Chondrocyte (in vitro differentiated cells): ENCODE results near the gene VAV2. TPM values are rescaled to one million over a fixed set of nuclear protein-coding genes. Genes with fewer than 3 reads are reported as not detected.

Experiments
- DNase-seq: peaks from one replicate; pipeline ENCODE4 v3.0.0; 2021; ENCODE audit warnings: mixed read lengths, low spot score
- H3K27ac Mint-ChIP-seq: one replicate; pipeline ENCODE4 v1.8.0; 2021; ENCODE audit warnings: mild to moderate bottlenecking, moderate library complexity, mixed read lengths; ENCODE audit not compliant: unreplicated experiment
- H3K27me3 Mint-ChIP-seq: 2 replicates; pipeline ENCODE4 v1.8.0; 2021; ENCODE audit warnings: low read depth, mixed read lengths
- H3K36me3 Mint-ChIP-seq: 2 replicates; pipeline ENCODE4 v1.8.0; 2021; ENCODE audit warnings: low read depth, mixed read lengths
- H3K4me1 Mint-ChIP-seq: 2 replicates; pipeline ENCODE4 v1.8.0; 2021; ENCODE audit warnings: low read depth, mild to moderate bottlenecking, mixed read lengths
- H3K4me3 Mint-ChIP-seq: one replicate; pipeline ENCODE4 v1.8.0; 2021; ENCODE audit warnings: mild to moderate bottlenecking, moderate library complexity, mixed read lengths; ENCODE audit not compliant: unreplicated experiment
- H3K9me3 Mint-ChIP-seq: 2 replicates; pipeline ENCODE4 v1.8.0; 2021; ENCODE audit warnings: low read depth, mixed read lengths
- total RNA-seq: library from RNA; stranded (reverse); gene quantifications from 3 replicates; pipeline ENCODE4 v1.2.1, GENCODE V29; 2021
- TF ChIP-seq, protein P1 (sequence below): fragments of 200-600 bp; sonication (generic); IDR thresholded peaks from 2 replicates; pipeline ENCODE4 v1.5.0; 2021; ENCODE audit warnings: antibody characterized with exemption, mild to moderate bottlenecking, moderate library complexity

VAV2 gene
- total RNA-seq, 1 donor from 2014 or later, result 17.7 TPM

DNA sequence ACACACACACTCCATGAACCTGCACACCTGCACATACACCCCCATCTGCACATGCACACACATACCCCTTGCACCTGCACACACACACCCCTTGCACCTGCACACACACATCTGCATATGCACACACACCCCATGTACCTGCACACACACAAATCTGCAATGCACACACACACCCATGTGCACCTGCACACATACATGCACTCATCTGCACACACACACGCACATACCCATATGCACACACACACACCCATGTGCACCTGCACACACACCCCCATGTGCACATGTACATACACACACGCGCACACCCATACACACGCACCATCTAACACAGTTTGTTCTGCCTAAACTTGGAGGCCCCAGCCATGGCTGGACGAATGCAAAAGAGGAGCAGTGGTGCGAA, 138.1 kb downstream of the VAV2 start:
- DNase-seq, result no peak
- Mint-ChIP-seq H3K4me3 (no peak overlapping the region), H3K36me3 (peaks cover 4% of the 10 kb centered on the region), H3K27me3 (no peaks in the 10 kb centered on the region), H3K4me1 (no peaks in the 10 kb centered on the region), H3K9me3 (no peaks in the 10 kb centered on the region), H3K27ac (no peak overlapping the region)
- TF ChIP-seq, protein P1, sequence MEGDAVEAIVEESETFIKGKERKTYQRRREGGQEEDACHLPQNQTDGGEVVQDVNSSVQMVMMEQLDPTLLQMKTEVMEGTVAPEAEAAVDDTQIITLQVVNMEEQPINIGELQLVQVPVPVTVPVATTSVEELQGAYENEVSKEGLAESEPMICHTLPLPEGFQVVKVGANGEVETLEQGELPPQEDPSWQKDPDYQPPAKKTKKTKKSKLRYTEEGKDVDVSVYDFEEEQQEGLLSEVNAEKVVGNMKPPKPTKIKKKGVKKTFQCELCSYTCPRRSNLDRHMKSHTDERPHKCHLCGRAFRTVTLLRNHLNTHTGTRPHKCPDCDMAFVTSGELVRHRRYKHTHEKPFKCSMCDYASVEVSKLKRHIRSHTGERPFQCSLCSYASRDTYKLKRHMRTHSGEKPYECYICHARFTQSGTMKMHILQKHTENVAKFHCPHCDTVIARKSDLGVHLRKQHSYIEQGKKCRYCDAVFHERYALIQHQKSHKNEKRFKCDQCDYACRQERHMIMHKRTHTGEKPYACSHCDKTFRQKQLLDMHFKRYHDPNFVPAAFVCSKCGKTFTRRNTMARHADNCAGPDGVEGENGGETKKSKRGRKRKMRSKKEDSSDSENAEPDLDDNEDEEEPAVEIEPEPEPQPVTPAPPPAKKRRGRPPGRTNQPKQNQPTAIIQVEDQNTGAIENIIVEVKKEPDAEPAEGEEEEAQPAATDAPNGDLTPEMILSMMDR, result no peak

DNA sequence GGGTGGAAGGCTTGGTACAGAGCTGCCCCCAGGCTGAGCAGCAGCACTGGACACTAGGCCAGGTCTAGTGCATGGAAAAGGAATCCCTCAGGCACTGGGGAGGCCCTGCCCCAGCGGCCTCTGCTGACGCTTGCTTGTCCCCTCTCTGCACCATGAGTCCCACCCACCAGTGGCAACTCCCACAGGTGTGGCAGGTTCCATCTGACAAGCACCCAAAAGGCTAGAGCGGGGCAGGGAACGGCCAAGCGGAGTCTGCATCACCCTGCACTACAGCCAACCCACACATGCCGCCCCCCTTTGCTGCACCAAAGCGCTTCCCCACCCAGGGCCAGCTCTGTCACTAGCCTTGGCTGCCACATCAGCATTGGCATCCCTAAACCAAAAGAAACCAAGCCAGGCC, 138.8 kb downstream of the VAV2 start:
- DNase-seq, result no peak
- TF ChIP-seq, protein P1, result no peak
- Mint-ChIP-seq H3K9me3 (no peaks in the 10 kb centered on the region), H3K27ac (no peak overlapping the region), H3K4me3 (no peak overlapping the region), H3K36me3 (peaks cover 4% of the 10 kb centered on the region), H3K27me3 (no peaks in the 10 kb centered on the region), H3K4me1 (no peaks in the 10 kb centered on the region)

DNA sequence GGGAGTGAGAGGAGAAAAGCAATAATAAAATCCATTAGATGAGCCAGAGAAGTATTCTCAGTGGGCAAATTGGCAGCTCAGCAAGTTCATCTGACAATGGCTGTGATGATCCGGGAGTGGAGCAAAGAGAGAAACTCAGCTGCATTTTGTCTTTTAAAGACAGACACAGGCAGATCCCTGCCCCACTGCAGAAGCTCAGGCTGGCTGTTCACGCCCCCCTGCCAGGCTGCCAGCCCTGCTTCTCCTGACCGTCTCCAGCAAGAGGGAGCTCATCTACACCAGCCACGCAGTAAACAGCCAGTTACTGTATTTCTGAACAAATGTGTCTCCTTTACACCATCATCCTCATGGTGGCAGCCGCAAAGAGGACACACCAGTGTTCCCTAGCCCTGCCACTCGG, 139.7 kb downstream of the VAV2 start:
- Mint-ChIP-seq H3K4me1 (no peaks in the 10 kb centered on the region), H3K27me3 (no peaks in the 10 kb centered on the region), H3K9me3 (no peaks in the 10 kb centered on the region), H3K36me3 (peaks cover 4% of the 10 kb centered on the region), H3K4me3 (no peak overlapping the region), H3K27ac (no peak overlapping the region)
- DNase-seq, result no peak
- TF ChIP-seq, protein P1, result no peak

DNA sequence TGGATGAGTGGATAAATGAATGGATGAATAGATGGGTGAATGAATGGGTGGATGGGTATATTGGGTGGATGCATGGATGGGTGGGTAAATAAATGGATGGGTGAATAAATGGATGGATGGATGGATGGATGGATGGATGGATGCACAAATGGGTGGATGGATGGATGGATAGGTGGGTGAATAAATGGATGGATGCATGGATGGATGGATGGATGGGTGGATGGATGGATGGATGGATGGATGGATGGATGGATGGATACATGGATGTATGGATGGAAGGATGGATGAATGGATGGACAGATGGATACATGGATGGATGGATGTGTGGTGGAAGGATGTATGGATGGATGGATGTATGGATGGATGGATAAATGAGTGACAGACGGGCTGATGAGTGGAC, 140.4 kb downstream of the VAV2 start:
- no peaks in the 10 kb centered on the region for H3K27me3 Mint-ChIP-seq
- no peak for DNase-seq
- TF ChIP-seq, protein P1, result no peak
- H3K4me3 Mint-ChIP-seq, result no peak overlapping the region
- H3K27ac Mint-ChIP-seq, result no peak overlapping the region
- H3K4me1 Mint-ChIP-seq, result no peaks in the 10 kb centered on the region
- H3K9me3 Mint-ChIP-seq, result no peaks in the 10 kb centered on the region
- H3K36me3 Mint-ChIP-seq, result peaks cover 4% of the 10 kb centered on the region

DNA sequence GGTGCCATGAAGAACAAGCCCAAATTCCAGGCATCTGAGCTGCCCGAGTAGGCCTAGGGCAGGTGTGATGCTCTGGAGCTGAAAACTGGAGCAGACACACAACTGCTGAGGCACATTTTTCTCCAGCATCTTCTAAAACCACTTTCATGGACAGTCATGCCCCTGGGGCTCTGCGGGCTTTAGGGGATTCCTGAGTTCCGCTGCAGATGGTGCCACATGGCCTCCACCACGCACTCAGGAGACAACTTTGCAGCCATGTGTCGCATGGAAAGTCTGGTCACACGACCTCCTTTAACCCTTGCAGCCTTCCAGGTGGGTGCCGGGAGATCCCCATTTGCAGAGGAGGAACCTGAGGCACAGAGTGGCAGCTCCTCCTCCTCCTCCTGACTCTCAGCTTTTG, 141.2 kb downstream of the VAV2 start:
- H3K4me3 Mint-ChIP-seq, result no peak overlapping the region
- no peak for DNase-seq
- H3K27ac Mint-ChIP-seq, result no peak overlapping the region
- H3K9me3 Mint-ChIP-seq, result no peaks in the 10 kb centered on the region
- no peaks in the 10 kb centered on the region for H3K27me3 Mint-ChIP-seq
- no peaks in the 10 kb centered on the region for H3K4me1 Mint-ChIP-seq
- TF ChIP-seq, protein P1, result no peak
- H3K36me3 Mint-ChIP-seq, result peaks cover 4% of the 10 kb centered on the region
